Measurements from ENCODE around the gene RNF220. TPM values are rescaled to one million over a fixed set of nuclear protein-coding genes. Genes with fewer than 3 reads are reported as not detected.
A peak's percentile ranks its signal among the peaks of the same experiment; 100 is the strongest.

The RNF220 gene
- total and polyA plus RNA-seq, 2 of the 4 experiments (the other 2 are of a cell fraction): 71.8 to 77.1 TPM

DNA sequence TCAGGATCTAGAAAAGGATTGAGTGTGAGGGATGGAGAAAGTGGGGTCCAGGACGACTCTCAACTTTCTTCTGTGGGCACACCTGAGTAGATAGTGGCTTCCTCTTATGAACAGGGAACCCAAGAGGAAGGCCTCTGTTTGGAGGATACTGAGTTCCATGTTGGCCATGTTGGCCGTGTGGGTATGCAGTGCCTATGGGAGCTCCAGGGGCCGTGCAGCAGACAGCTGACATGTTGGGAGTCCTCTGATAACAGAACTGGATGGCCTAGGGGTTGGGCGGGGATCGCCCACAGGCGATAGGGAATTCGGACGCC is 226.2 kb downstream of the RNF220 start:
- ATAC-seq (ENCODE audit: low read depth): no peak
- Histone ChIP-seq H3K23ac (ENCODE audit: low read depth, low read length) (peak overlapping the region; percentile 89), H3K9me3 (ENCODE audit: control insufficient read depth, insufficient read depth, low read length) (no peaks in the 10 kb centered on the region), H3K18ac (ENCODE audit: low read depth, low read length) (peak overlapping the region; percentile 71), H3K56ac (ENCODE audit: extremely low read depth, insufficient read depth, low read length) (no peak overlapping the region; the same call in 1 of the 2 replicates), H2BK20ac (ENCODE audit: low read depth, low read length) (peak overlapping the region; percentile 69; the same call in 1 of the 2 replicates), H3K4ac (ENCODE audit: low read depth, low read length) (peak overlapping the region; percentile 96), H4K8ac (ENCODE audit: low read depth in 2 of 2, low read length in 2 of 2) (peak overlapping the region; percentile 99 to 100), H2BK120ac (ENCODE audit: low read depth, low read length) (peak overlapping the region; percentile 50), H3K4me1 (ENCODE audit: control insufficient read depth, insufficient read depth, low read length) (peaks cover 16% of the 10 kb centered on the region), H4K20me1 (ENCODE audit: insufficient read depth, low read length) (peaks cover 12% of the 10 kb centered on the region), H3K4me3 (ENCODE audit: insufficient read depth, low read depth, low read length) (peak overlapping the region; percentile 47), H3K4me2 (ENCODE audit: low read depth, low read length) (peak overlapping the region; percentile 76), H3K36me3 (ENCODE audit: control insufficient read depth, insufficient read depth, low read length) (peaks cover 29% of the 10 kb centered on the region), H3K27ac (ENCODE audit: insufficient read depth, low read length) (peak overlapping the region; percentile 94), H4K91ac (ENCODE audit: insufficient read depth, low read depth, low read length) (peak overlapping the region; percentile 87), H2AFZ (replicated peaks; ENCODE audit: low read length, poor library complexity) (peak overlapping the region; percentile 97), H2AK5ac (ENCODE audit: low read depth, low read length) (peak overlapping the region; percentile 89), H3K14ac (replicated peaks; ENCODE audit: low read depth, low read length) (peak overlapping the region; percentile 86), H3K79me1 (ENCODE audit: low read depth in 1 of 2, low read length in 2 of 2) (peaks cover 28 to 47% of the 10 kb centered on the region in 2 experiments), H2BK15ac (ENCODE audit: low read depth, low read length) (peak overlapping the region; percentile 77; the same call in 2 of the 3 replicates), H3K9me1 (ENCODE audit: insufficient read depth, low read length) (peaks cover 38% of the 10 kb centered on the region), H2BK5ac (ENCODE audit: low read depth, low read length, poor library complexity, severe bottlenecking) (peak overlapping the region; percentile 80), H4K5ac (ENCODE audit: low read depth, low read length) (peak overlapping the region; percentile 99), H2AK9ac (replicated peaks; ENCODE audit: low read depth, low read length, poor library complexity) (peak overlapping the region; percentile 59), H3K9ac (ENCODE audit: low read depth, low read length) (peak overlapping the region; percentile 74), H3K27me3 (ENCODE audit: control insufficient read depth, insufficient read depth, low read length) (no peaks in the 10 kb centered on the region)
- dilution Hi-C loops (cut with HindIII; ENCODE audit: low sequenced_read_pairs, unreplicated experiment): no loop called here
- CTCF ChIA-PET: interaction anchor here (0.5 to 2.0 kb wide), 2 partner anchors 22 kb away, joined by 3 to 7 read pairs; no protein-coding TSS in a partner anchor
- in situ Hi-C loops (cut with MboI; ENCODE audit: low sequenced_read_pairs): no loop called here
- no peak for DNase-seq
- POLR2A ChIA-PET (ENCODE audit: unreplicated experiment): interaction anchor here (1.0 to 1.1 kb wide), 2 partner anchors 16 to 42 kb away, joined by 5 read pairs; no protein-coding TSS in a partner anchor
- TF ChIP-seq SMC3 (IDR thresholded peaks at IDR 0.05; ENCODE audit: low read depth, low read length) (no peak), CHD1 (IDR thresholded peaks at IDR 0.05; ENCODE audit: low read depth, low read length) (no peak), RAD21 (IDR thresholded peaks at IDR 0.05; ENCODE audit: low read length) (no peak), BHLHE40 (IDR thresholded peaks at IDR 0.05; ENCODE audit: low read depth, low read length) (no peak), MXI1 (IDR thresholded peaks at IDR 0.05; ENCODE audit: borderline replicate concordance, low read depth, low read length) (no peak), RFX5 (IDR thresholded peaks at IDR 0.05; ENCODE audit: low read depth, low read length) (no peak), CTCF (conservative IDR thresholded peaks at IDR 0.05; ENCODE audit: low read depth, low read length) (no peak), RCOR1 (IDR thresholded peaks at IDR 0.05; ENCODE audit: insufficient replicate concordance, low read length) (no peak), MAZ (IDR thresholded peaks at IDR 0.05; ENCODE audit: borderline replicate concordance, low read depth, low read length) (no peak)
- TF ChIP-seq, protein P1, sequence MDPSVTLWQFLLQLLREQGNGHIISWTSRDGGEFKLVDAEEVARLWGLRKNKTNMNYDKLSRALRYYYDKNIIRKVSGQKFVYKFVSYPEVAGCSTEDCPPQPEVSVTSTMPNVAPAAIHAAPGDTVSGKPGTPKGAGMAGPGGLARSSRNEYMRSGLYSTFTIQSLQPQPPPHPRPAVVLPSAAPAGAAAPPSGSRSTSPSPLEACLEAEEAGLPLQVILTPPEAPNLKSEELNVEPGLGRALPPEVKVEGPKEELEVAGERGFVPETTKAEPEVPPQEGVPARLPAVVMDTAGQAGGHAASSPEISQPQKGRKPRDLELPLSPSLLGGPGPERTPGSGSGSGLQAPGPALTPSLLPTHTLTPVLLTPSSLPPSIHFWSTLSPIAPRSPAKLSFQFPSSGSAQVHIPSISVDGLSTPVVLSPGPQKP (IDR thresholded peaks at IDR 0.05; ENCODE audit: borderline replicate concordance, low read depth, low read length): no peak
- WGBS, 2 experiments (ENCODE audit: extremely low coverage in 2 of 2, insufficient read length in 1 of 2): 22% methylated on average over 7 of the region's 8 CpGs; no CpG with 5 or more reads in 1 of the 2 experiments
- intact Hi-C loops (cut with micrococcal nuclease): loop anchor here (1.0 kb wide), 1 partner anchor 15 kb away; no protein-coding TSS in a partner anchor
- no TSS peak for BruUV-seq (replicated peaks)
